Thyroid gland (tissue), 4 donors: Measurements from ENCODE around the gene ZFAND3. TPM values are rescaled to one million over a fixed set of nuclear protein-coding genes. Genes with fewer than 3 reads are reported as not detected.
"Not testable (repeated sequence)": the region's sequence is repeated elsewhere in the genome, so short reads cannot be mapped to it uniquely, and the experiment has no call there.

Experiments
- DNase-seq, 2 donors: peaks; one replicate each; pipeline ENCODE4 v3.0.0-alpha.2; 2019
- H3K27ac ChIP-seq, 3 donors: fragments of 200-600 bp; sonication (generic); 1 replicate in 2 of 3; 2 replicates in 1 of 3; pipeline ENCODE4 v1.5.1; 2016 to 2019; ENCODE audit warnings: mild to moderate bottlenecking in 1 of 3, moderate library complexity in 1 of 3
- H3K27me3 ChIP-seq: fragments of 200-600 bp; sonication (generic); one replicate; pipeline ENCODE4 v1.5.1; 2019
- H3K36me3 ChIP-seq, 2 donors: fragments of 200-600 bp; sonication (generic); one replicate each; pipeline ENCODE4 v1.5.1; 2016 to 2019
- H3K4me1 ChIP-seq, 2 donors: fragments of 200-600 bp; sonication (generic); one replicate each; pipeline ENCODE4 v1.5.1; 2017 to 2019
- H3K4me3 ChIP-seq, 3 donors: fragments of 200-600 bp; sonication (generic); replicated peaks in 1 of 3; 1 replicate in 2 of 3; 2 replicates in 1 of 3; pipeline ENCODE4 v1.5.1; 2016; ENCODE audit warnings: mild to moderate bottlenecking in 1 of 3
- H3K9me3 ChIP-seq: fragments of 200-600 bp; sonication (generic); one replicate; pipeline ENCODE4 v1.5.1; 2017
- POLR2A ChIP-seq, 2 donors: fragments of 450-650 bp; IDR thresholded peaks; one replicate each; pipeline ENCODE4 v1.6.1; 2017; ENCODE audit warnings: antibody characterized with exemption in 2 of 2, mild to moderate bottlenecking in 2 of 2, moderate library complexity in 1 of 2
- WGBS, 2 donors: methylation state at CpG; one replicate each; pipeline ENCODE4 v1.1.5; 2017; 5-methylcytosine and 5-hydroxymethylcytosine counted together
- intact Hi-C: fragments of 100-400 bp; cut with DNase I; formaldehyde crosslinking; loops from one replicate; pipeline ENCODE4 v1.15.1; 2023
- total RNA-seq, 4 donors: library from RNA; depleted of rRNA; stranded (reverse); fragments of >200 nt; gene quantifications; one replicate each; pipeline ENCODE4 v1.2.3, GENCODE V29; 2016
- TF ChIP-seq, protein P1 (sequence below), 6 experiments: fragments of 200-600 bp in 3 of 6; fragments of 450-650 bp in 3 of 6; sonication (generic) in 3 of 6; IDR thresholded peaks; one replicate each; pipeline ENCODE4 v1.5.1; 2016 to 2019; ENCODE audit warnings: antibody characterized with exemption in 6 of 6, mild to moderate bottlenecking in 2 of 6, inconsistent platforms in 1 of 6, moderate library complexity in 1 of 6

The ZFAND3 gene
- total RNA-seq, 4 donors from 2014 or later, result 41.3 to 57.7 (median 55.9) TPM

- Histone ChIP-seq H3K36me3 (no peaks in the 10 kb centered on the region), H3K9me3 (no peaks in the 10 kb centered on the region), H3K27me3 (no peaks in the 10 kb centered on the region), H3K4me1 (peaks cover 18 to 37% of the 10 kb centered on the region in 2 donors), H3K27ac (no peak overlapping the region), H3K4me3 (no peak overlapping the region)
- 71 to 79% methylated on average over 1 of the region's 1 CpG for WGBS, 2 donors
- intact Hi-C loops, result no loop called here
- TF ChIP-seq POLR2A (IDR thresholded peaks at IDR 0.05), result no peak
- TF ChIP-seq, protein P1, sequence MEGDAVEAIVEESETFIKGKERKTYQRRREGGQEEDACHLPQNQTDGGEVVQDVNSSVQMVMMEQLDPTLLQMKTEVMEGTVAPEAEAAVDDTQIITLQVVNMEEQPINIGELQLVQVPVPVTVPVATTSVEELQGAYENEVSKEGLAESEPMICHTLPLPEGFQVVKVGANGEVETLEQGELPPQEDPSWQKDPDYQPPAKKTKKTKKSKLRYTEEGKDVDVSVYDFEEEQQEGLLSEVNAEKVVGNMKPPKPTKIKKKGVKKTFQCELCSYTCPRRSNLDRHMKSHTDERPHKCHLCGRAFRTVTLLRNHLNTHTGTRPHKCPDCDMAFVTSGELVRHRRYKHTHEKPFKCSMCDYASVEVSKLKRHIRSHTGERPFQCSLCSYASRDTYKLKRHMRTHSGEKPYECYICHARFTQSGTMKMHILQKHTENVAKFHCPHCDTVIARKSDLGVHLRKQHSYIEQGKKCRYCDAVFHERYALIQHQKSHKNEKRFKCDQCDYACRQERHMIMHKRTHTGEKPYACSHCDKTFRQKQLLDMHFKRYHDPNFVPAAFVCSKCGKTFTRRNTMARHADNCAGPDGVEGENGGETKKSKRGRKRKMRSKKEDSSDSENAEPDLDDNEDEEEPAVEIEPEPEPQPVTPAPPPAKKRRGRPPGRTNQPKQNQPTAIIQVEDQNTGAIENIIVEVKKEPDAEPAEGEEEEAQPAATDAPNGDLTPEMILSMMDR (IDR thresholded peaks at IDR 0.05), result no peak
- no peak for DNase-seq
These were observed 297.8 kb downstream of the ZFAND3 start for GRCh38 chr6:38117281-38117680.

DNA sequence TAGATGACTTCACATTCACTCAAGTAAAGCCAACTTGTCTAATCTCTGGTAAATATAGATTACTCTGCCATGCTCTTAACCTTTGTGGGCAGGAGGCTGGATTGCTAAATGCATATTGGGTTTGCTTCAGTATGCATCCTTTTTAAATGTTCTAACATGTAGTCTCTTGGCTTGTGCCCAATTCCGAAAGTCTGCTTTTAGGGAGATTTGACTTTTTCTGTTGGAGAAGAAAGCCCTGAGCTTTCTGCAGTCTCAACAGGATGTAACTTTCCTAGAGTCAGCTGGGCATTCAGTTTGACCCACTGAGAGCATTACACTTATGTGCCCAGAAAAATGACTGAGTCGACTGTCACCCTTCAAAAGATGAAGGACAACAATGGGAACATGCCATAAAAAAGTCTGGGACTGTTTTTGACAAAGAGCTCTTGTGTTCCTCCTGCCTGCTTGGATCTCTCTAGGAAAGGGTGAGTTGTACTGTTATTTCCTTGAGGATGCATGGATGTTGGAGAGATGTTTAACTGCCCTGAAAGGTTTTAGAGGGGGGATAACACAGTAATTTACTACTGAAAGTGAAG, 299.4 kb downstream of the ZFAND3 start:
- no peak for DNase-seq
- H3K27me3 ChIP-seq, result no peaks in the 10 kb centered on the region
- H3K4me3 ChIP-seq, result no peak overlapping the region
- intact Hi-C loops, result no loop called here
- WGBS, 2 donors, result 76 to 81% methylated on average over 2 of the region's 2 CpGs
- no peaks in the 10 kb centered on the region for H3K36me3 ChIP-seq
- TF ChIP-seq, protein P1 (IDR thresholded peaks at IDR 0.05), result no peak
- TF ChIP-seq POLR2A (IDR thresholded peaks at IDR 0.05), result no peak
- peaks cover 18 to 30% of the 10 kb centered on the region in 2 donors for H3K4me1 ChIP-seq
- no peaks in the 10 kb centered on the region for H3K9me3 ChIP-seq
- H3K27ac ChIP-seq, result no peak overlapping the region

GRCh38 chr6:38119516-38119915, 300.0 kb downstream of the ZFAND3 start:
- TF ChIP-seq, protein P1 (IDR thresholded peaks at IDR 0.05), result no peak
- TF ChIP-seq POLR2A (IDR thresholded peaks at IDR 0.05), result no peak
- H3K9me3 ChIP-seq, result no peaks in the 10 kb centered on the region
- H3K27ac ChIP-seq, result no peak overlapping the region
- DNase-seq, result no peak
- 87 to 92% methylated on average over 6 of the region's 6 CpGs for WGBS, 2 donors
- no peaks in the 10 kb centered on the region for H3K36me3 ChIP-seq
- no peak overlapping the region for H3K4me3 ChIP-seq
- H3K27me3 ChIP-seq, result no peaks in the 10 kb centered on the region
- intact Hi-C loops, result no loop called here
- peaks cover 18 to 24% of the 10 kb centered on the region in 2 donors for H3K4me1 ChIP-seq

DNA sequence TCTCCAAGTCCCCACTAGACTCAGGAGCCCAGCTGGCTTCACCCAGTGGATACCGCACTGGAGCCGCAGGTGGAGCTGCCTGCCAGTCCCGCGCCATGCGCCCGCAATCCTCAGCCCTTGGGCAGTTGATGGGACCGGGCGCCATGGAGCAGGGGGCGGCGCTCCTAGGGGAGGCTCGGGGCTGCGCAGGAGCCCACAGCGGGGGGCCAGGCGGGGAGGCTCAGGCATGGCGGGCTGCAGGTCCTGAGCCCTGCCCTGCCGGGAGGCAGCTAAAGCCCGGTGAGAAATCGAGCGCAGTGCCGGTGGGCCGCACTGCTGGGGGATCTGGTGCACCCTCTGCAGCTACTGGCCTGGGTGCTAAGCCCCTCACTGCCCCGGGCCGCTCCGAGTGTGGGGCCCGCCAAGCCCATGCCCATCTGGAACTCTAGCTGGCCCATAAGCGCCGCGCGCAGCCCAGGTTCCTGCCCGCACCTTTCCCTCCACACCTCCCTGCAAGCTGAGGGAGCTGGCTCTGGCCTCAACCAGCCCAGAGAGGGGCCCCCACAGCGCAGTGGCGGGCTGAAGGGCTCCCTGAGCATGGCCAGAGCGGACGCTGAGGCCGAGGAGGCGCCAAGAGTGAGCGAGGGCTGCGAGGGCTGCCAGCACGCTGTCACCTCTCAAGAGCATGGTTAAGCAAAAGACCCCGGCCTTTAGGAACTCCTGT, 304.8 kb downstream of the ZFAND3 start:
- H3K36me3 ChIP-seq, DNase-seq, H3K27me3 ChIP-seq, H3K9me3 ChIP-seq, H3K4me3 ChIP-seq, H3K4me1 ChIP-seq, intact Hi-C loops, H3K27ac ChIP-seq: not testable (repeated sequence)
- WGBS, 2 donors, result 98 to 99% methylated on average over 10 to 28 of the region's 40 CpGs

- intact Hi-C loops, result no loop called here
- no peaks in the 10 kb centered on the region for H3K27me3 ChIP-seq
- no peaks in the 10 kb centered on the region for H3K4me1 ChIP-seq
- H3K36me3 ChIP-seq, result no peaks in the 10 kb centered on the region
- no peaks in the 10 kb centered on the region for H3K9me3 ChIP-seq
- H3K27ac ChIP-seq, result no peak overlapping the region
- WGBS, 2 donors, result 94 to 96% methylated on average over 4 of the region's 4 CpGs
- H3K4me3 ChIP-seq, result no peak overlapping the region
- TF ChIP-seq, protein P1 (IDR thresholded peaks at IDR 0.05), result no peak
- TF ChIP-seq POLR2A (IDR thresholded peaks at IDR 0.05), result no peak
- no peak for DNase-seq
These were observed 307.8 kb downstream of the ZFAND3 start for GRCh38 chr6:38127284-38127683.
